ENCODE measurements around the gene TEAD4. TPM values are rescaled to one million over a fixed set of nuclear protein-coding genes. Genes with fewer than 3 reads are reported as not detected.

TEAD4 gene
- total RNA-seq, 1 donor from 2014 or later = 8.8 TPM

- no peaks in the 10 kb centered on the region for H3K9me3 ChIP-seq (ENCODE audit: low read depth)
- H3K27me3 ChIP-seq = no peaks in the 10 kb centered on the region
- H3K4me3 ChIP-seq = no peak overlapping the region
- no peak for DNase-seq (ENCODE audit: low spot score)
- Mint-ChIP-seq H3K27ac (no peak overlapping the region), H3K36me3 (peaks cover 32% of the 10 kb centered on the region), H3K27me3 (ENCODE audit: insufficient read depth, low read depth) (no peaks in the 10 kb centered on the region), H3K9me3 (no peaks in the 10 kb centered on the region), H3K4me1 (no peaks in the 10 kb centered on the region), H3K4me3 (no peak overlapping the region)
- no peaks in the 10 kb centered on the region for H3K4me1 ChIP-seq
- peaks cover 4% of the 10 kb centered on the region for H3K36me3 ChIP-seq
- no peak overlapping the region for H3K4me2 ChIP-seq
- H4K20me1 ChIP-seq (ENCODE audit: low read depth) = no peaks in the 10 kb centered on the region
- TF ChIP-seq EZH2phosphoT487 (IDR thresholded peaks at IDR 0.05) = no peak
- TF ChIP-seq, protein P1, sequence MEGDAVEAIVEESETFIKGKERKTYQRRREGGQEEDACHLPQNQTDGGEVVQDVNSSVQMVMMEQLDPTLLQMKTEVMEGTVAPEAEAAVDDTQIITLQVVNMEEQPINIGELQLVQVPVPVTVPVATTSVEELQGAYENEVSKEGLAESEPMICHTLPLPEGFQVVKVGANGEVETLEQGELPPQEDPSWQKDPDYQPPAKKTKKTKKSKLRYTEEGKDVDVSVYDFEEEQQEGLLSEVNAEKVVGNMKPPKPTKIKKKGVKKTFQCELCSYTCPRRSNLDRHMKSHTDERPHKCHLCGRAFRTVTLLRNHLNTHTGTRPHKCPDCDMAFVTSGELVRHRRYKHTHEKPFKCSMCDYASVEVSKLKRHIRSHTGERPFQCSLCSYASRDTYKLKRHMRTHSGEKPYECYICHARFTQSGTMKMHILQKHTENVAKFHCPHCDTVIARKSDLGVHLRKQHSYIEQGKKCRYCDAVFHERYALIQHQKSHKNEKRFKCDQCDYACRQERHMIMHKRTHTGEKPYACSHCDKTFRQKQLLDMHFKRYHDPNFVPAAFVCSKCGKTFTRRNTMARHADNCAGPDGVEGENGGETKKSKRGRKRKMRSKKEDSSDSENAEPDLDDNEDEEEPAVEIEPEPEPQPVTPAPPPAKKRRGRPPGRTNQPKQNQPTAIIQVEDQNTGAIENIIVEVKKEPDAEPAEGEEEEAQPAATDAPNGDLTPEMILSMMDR (IDR thresholded peaks at IDR 0.05) = no peak
- TF ChIP-seq EZH2 (IDR thresholded peaks at IDR 0.05) = no peak
- H3K79me2 ChIP-seq (ENCODE audit: low read depth) = no peaks in the 10 kb centered on the region
- no peak overlapping the region for H2AFZ ChIP-seq (replicated peaks)
- H3K27ac ChIP-seq = no peak overlapping the region
- H3K9ac ChIP-seq = no peak overlapping the region
- no peaks in the 10 kb centered on the region for H3F3A ChIP-seq (ENCODE audit: low read depth)
Measured at GRCh38 chr12:2922329-2922728, 36.9 kb upstream of the TEAD4 start.

- no peaks in the 10 kb centered on the region for H3K4me1 ChIP-seq
- H3K4me2 ChIP-seq = no peak overlapping the region
- Mint-ChIP-seq H3K27ac (no peak overlapping the region), H3K9me3 (no peaks in the 10 kb centered on the region), H3K27me3 (ENCODE audit: insufficient read depth, low read depth) (no peaks in the 10 kb centered on the region), H3K4me1 (no peaks in the 10 kb centered on the region), H3K4me3 (no peak overlapping the region), H3K36me3 (peaks cover 37% of the 10 kb centered on the region)
- H3K27me3 ChIP-seq = no peaks in the 10 kb centered on the region
- TF ChIP-seq, protein P1 (IDR thresholded peaks at IDR 0.05) = no peak
- no peak for TF ChIP-seq EZH2 (IDR thresholded peaks at IDR 0.05)
- TF ChIP-seq EZH2phosphoT487 (IDR thresholded peaks at IDR 0.05) = no peak
- H3K4me3 ChIP-seq = no peak overlapping the region
- H2AFZ ChIP-seq (replicated peaks) = no peak overlapping the region
- no peaks in the 10 kb centered on the region for H3K79me2 ChIP-seq (ENCODE audit: low read depth)
- no peaks in the 10 kb centered on the region for H3K9me3 ChIP-seq (ENCODE audit: low read depth)
- no peak overlapping the region for H3K27ac ChIP-seq
- H3F3A ChIP-seq (ENCODE audit: low read depth) = no peaks in the 10 kb centered on the region
- peaks cover 4% of the 10 kb centered on the region for H3K36me3 ChIP-seq
- H4K20me1 ChIP-seq (ENCODE audit: low read depth) = no peaks in the 10 kb centered on the region
- H3K9ac ChIP-seq = no peak overlapping the region
- DNase-seq (ENCODE audit: low spot score) = no peak
Measured at GRCh38 chr12:2923057-2923456, 36.1 kb upstream of the TEAD4 start.

- Mint-ChIP-seq H3K4me3 (no peak overlapping the region), H3K36me3 (peaks cover 36% of the 10 kb centered on the region), H3K27me3 (ENCODE audit: insufficient read depth, low read depth) (no peaks in the 10 kb centered on the region), H3K4me1 (no peaks in the 10 kb centered on the region), H3K9me3 (no peaks in the 10 kb centered on the region), H3K27ac (no peak overlapping the region)
- no peak overlapping the region for H3K27ac ChIP-seq
- DNase-seq (ENCODE audit: low spot score) = no peak
- peaks cover 4% of the 10 kb centered on the region for H3K36me3 ChIP-seq
- H3K4me3 ChIP-seq = no peak overlapping the region
- no peak overlapping the region for H2AFZ ChIP-seq (replicated peaks)
- H3K9ac ChIP-seq = no peak overlapping the region
- H3K27me3 ChIP-seq = no peaks in the 10 kb centered on the region
- no peaks in the 10 kb centered on the region for H3K4me1 ChIP-seq
- no peak overlapping the region for H3K4me2 ChIP-seq
- TF ChIP-seq, protein P1 (IDR thresholded peaks at IDR 0.05) = no peak
- TF ChIP-seq EZH2phosphoT487 (IDR thresholded peaks at IDR 0.05) (no peak), EZH2 (IDR thresholded peaks at IDR 0.05) (no peak)
- H3K9me3 ChIP-seq (ENCODE audit: low read depth) = no peaks in the 10 kb centered on the region
- no peaks in the 10 kb centered on the region for H3K79me2 ChIP-seq (ENCODE audit: low read depth)
- H4K20me1 ChIP-seq (ENCODE audit: low read depth) = no peaks in the 10 kb centered on the region
- H3F3A ChIP-seq (ENCODE audit: low read depth) = no peaks in the 10 kb centered on the region
Measured at GRCh38 chr12:2924019-2924418, 35.2 kb upstream of the TEAD4 start.

Data from neural progenitor cell (in vitro differentiated cells).